Left forelimb (tissue), 1 donor: ENCODE data around the gene USH2A.

Experiments used
- DNase-seq: peaks from one replicate; pipeline ENCODE4 v3.0.0-alpha.2; 2018; ENCODE audit warnings: low spot score

Gene USH2A

GRCh38 chr1:215590779-215591491, 832.3 kb downstream of the USH2A start:
- no peak for DNase-seq

- DNase-seq: no peak
Observed at GRCh38 chr1:215589650-215590435, 833.4 kb downstream of the USH2A start.

GRCh38 chr1:215584389-215584788, 838.9 kb downstream of the USH2A start:
- DNase-seq: no peak

- no peak for DNase-seq
Observed at GRCh38 chr1:215583185-215583749, 840.0 kb downstream of the USH2A start.

- DNase-seq: no peak
Observed at GRCh38 chr1:215581896-215582295, 841.4 kb downstream of the USH2A start.
